GM12875 (cell line): Measurements from ENCODE around the gene SFMBT2.

ENCODE experiments used
- H3K4me3 ChIP-seq: one replicate; pipeline ENCODE4 v1.5.1; 2011; ENCODE audit warnings: low read depth, low read length, control low read depth
- TF ChIP-seq, protein P1 (sequence below): IDR thresholded peaks from 2 replicates; pipeline ENCODE4 v1.5.1; 2011; ENCODE audit warnings: low read depth, mild to moderate bottlenecking, control low read depth, inconsistent platforms, low read length, moderate library complexity, borderline replicate concordance; ENCODE audit not compliant: insufficient read depth

SFMBT2 gene

DNA sequence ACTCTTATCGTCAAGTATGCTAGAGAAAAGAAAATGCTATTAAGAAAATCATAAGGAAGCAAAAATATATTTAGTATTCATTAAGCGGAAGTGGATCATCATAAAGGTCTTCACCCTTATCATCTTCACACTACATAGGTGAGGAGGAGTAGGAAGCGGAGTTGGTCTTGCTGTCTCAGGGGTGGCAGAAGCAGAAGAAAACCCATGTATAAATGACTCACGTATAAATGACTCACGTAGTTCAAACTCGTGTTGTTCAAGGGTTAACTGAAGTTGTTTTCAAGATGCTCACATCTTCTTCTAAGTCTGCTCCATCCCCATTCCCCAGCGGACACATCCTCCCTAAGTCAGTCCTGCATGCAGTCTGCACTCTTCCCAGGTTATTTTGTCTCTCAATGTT, 72.4 kb downstream of the SFMBT2 start:
- H3K4me3 ChIP-seq: no peak overlapping the region
- TF ChIP-seq, protein P1, sequence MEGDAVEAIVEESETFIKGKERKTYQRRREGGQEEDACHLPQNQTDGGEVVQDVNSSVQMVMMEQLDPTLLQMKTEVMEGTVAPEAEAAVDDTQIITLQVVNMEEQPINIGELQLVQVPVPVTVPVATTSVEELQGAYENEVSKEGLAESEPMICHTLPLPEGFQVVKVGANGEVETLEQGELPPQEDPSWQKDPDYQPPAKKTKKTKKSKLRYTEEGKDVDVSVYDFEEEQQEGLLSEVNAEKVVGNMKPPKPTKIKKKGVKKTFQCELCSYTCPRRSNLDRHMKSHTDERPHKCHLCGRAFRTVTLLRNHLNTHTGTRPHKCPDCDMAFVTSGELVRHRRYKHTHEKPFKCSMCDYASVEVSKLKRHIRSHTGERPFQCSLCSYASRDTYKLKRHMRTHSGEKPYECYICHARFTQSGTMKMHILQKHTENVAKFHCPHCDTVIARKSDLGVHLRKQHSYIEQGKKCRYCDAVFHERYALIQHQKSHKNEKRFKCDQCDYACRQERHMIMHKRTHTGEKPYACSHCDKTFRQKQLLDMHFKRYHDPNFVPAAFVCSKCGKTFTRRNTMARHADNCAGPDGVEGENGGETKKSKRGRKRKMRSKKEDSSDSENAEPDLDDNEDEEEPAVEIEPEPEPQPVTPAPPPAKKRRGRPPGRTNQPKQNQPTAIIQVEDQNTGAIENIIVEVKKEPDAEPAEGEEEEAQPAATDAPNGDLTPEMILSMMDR: no peak

DNA sequence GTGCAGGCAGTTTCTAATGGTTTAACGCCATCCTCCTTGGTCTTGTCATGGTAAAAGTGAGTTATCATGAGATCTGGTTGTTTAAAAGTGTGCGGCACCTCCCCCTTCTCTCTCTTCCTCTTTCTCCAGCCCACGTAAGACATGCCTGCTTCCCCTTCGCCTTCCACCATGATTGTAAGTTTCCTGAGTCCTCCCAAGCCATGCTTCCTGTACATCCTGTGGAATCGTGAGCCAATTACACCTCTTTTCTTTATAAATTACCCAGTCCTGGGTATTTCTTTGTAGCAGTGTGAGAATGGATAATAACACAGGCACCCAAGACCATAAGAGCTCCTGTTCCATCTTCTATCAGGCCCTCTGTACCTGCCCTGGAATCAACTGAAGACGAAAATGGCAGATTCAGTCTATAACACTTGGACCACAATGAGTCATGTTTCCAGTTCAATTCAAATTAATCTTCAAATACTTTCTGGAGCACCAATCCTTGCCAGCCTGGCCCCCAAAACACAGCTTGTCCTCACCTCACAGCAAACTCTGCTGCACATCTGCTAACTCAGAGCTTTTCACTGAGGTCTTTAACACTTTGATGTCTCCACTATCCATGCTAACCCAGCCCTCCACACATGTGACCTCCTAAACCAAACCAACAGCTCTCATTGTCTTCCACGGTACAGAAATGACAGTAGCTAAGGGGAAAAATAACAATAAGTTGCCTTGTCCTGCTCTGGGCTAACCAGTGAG, 73.2 kb downstream of the SFMBT2 start:
- TF ChIP-seq, protein P1: no peak
- no peak overlapping the region for H3K4me3 ChIP-seq

DNA sequence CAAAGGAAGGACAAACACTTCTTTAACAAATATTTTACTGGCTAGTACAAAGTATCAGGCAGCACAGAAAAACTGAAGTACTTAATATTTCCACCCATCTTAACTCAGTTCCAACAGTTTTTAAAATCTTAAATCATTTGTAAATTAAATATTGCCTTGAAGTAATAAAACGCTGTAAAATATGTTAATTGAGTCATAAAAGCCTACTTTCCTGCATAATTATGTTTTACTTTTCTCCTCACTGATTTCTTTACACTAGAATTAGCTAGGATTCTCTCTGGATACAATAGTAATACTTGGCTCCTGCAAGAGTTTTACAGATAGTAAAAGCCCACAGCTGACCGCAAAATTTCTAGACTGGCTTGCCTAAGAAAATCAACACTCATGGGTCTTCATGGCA, 74.9 kb downstream of the SFMBT2 start:
- TF ChIP-seq, protein P1: no peak
- H3K4me3 ChIP-seq: no peak overlapping the region

DNA sequence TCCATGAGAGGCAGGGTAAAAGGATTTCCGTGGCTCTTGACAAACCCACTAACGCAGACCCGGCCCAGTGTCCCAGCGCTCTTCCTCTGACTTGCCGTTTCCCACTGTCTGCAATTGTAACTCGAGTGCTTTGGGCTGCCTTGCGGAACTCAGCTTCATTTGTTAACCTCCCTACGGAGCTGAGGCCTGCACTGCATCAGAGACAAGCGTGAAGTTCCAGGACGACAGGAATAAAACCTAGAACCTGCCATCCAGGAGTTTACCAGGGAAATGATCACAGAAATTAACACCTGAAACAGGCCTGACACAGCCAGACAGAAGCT, 76.2 kb downstream of the SFMBT2 start:
- TF ChIP-seq, protein P1: no peak
- no peak overlapping the region for H3K4me3 ChIP-seq

DNA sequence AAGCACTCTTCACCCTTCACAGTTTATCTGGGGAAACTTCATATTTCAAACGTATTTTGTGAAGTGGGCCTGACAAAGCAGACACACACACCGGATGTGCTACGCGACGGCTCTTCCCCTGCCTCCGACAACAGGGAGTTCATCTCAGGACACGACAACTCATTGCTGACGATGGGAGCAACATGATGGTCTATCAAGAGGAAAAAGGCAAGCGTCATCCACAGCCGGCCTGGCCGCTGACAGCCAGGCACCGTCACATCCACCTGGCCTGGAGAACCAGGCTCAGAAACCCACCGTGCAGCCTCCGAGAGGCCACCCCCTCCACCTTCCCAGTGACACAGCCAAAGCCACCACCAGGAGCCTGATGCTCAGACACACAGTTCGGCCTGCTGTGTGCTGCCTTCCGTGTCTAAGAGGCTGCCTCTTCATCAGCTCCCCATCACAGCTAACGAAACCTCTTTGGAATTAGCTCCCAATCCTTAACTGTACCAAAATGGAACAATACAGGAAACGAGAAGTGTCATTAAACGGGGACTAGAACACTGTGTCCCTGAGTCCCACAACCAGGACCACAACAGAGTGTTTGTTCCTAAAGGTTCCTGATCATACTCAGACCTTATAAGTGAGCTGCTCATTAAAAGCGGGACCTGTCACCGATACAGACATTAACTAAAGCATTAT, 76.7 kb downstream of the SFMBT2 start:
- TF ChIP-seq, protein P1: no peak
- no peak overlapping the region for H3K4me3 ChIP-seq

DNA sequence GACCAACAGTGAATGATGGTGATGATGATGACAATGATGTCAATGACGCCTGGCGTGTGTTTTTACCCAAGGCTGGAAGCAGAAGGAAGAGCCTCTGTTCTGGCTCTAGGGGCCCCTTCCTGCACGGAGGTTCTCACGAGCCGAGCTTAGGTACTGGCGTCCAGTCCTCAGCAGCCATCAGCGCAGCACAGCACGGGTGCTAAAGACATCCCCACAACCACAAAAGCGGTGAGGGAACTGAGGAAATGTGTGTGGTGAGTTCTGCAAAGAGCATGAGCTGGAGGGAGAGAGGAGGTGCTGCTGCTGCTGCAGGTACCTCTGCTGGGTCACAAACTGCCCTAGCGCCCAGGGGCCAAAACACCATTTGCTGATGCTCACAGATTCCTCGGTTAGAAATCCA, 81.6 kb downstream of the SFMBT2 start:
- TF ChIP-seq, protein P1: no peak
- no peak overlapping the region for H3K4me3 ChIP-seq

DNA sequence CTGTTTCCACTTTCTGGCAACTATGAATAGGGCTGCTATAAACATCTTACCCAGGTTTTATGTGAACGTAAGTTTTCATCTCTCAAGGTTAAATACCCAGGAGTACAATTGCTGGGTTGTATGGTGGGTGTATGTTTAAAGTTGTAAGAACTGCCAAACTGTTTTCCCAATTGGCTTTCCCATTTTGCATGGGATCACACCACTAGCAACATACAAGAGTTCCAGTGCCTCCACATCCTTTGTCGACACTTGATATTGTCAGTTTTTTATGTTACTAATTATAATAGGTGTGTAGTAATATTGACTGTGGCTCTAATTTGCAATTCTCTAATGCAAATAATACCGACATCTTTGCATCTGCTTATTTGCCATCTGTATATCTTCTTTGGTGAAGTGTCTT, 82.9 kb downstream of the SFMBT2 start:
- TF ChIP-seq, protein P1: no peak
- H3K4me3 ChIP-seq: no peak overlapping the region
